ENCODE measurements around the gene PRKG1.
A peak's percentile ranks its signal among the peaks of the same experiment; 100 is the strongest.

PRKG1 gene

DNA sequence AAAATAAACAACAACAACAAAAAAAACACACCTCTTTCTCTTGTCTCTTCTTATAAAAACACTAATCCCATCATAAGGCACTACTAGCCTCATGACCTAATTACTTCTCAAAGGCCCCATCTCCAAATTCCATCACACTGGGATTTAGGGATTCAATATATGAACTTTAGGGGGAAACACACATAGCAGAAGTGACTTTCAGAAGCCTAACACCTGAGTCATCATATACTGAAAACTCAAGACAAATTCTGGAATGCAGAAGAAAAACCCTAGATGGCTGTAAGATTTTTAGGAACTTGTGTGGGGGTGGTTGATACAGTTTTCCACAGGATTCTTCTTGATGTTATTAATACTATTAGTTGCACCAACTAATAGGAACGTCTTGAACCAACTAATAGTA, 658.8 kb downstream of the PRKG1 start:
- Histone ChIP-seq H3K9me3 (ENCODE audit: insufficient read depth, low read length, severe bottlenecking) (no peaks in the 10 kb centered on the region), H3K36me3 (ENCODE audit: insufficient read depth, low read length) (no peaks in the 10 kb centered on the region), H3K27ac (ENCODE audit: low read length) (no peak overlapping the region), H4K20me1 (ENCODE audit: insufficient read depth, low read length) (no peaks in the 10 kb centered on the region), H3K4me1 (ENCODE audit: insufficient read depth, low read length) (no peaks in the 10 kb centered on the region), H3K27me3 (ENCODE audit: insufficient read depth, low read length, poor library complexity) (no peaks in the 10 kb centered on the region), H3K4me2 (ENCODE audit: insufficient read depth, low read length) (no peak overlapping the region), H3K9ac (ENCODE audit: low read depth, low read length) (no peak overlapping the region), H3K4me3 (ENCODE audit: low read depth in 1 of 2, low read length in 2 of 2) (no peak overlapping the region), H2AFZ (ENCODE audit: low read depth, low read length) (no peak overlapping the region), H3K79me2 (ENCODE audit: insufficient read depth, low read length) (no peaks in the 10 kb centered on the region)
- DNase-seq (no peak), ATAC-seq (ENCODE audit: insufficient read depth, low read depth) (no peak)
- TF ChIP-seq EZH2 (IDR thresholded peaks at IDR 0.05; ENCODE audit: borderline replicate concordance, low read depth, low read length, severe bottlenecking) (no peak), CTCF (IDR thresholded peaks at IDR 0.05; ENCODE audit: borderline replicate concordance, extremely low read depth, low read length, poor library complexity, severe bottlenecking) (no peak)

GRCh38 chr10:51743146-51743545, 668.9 kb downstream of the PRKG1 start:
- no peaks in the 10 kb centered on the region for H3K27me3 ChIP-seq (ENCODE audit: insufficient read depth, low read length, poor library complexity)
- no peaks in the 10 kb centered on the region for H3K36me3 ChIP-seq (ENCODE audit: insufficient read depth, low read length)
- no peaks in the 10 kb centered on the region for H3K9me3 ChIP-seq (ENCODE audit: insufficient read depth, low read length, severe bottlenecking)
- TF ChIP-seq CTCF (IDR thresholded peaks at IDR 0.05; ENCODE audit: borderline replicate concordance, extremely low read depth, low read length, poor library complexity, severe bottlenecking) (no peak), EZH2 (IDR thresholded peaks at IDR 0.05; ENCODE audit: borderline replicate concordance, low read depth, low read length, severe bottlenecking) (no peak)
- no peaks in the 10 kb centered on the region for H3K4me1 ChIP-seq (ENCODE audit: insufficient read depth, low read length)
- no peak overlapping the region for H3K27ac ChIP-seq (ENCODE audit: low read length)
- H3K4me3 ChIP-seq (ENCODE audit: low read depth in 1 of 2, low read length in 2 of 2): no peak overlapping the region
- ATAC-seq (ENCODE audit: insufficient read depth, low read depth): peak; percentile 92
- no peaks in the 10 kb centered on the region for H3K79me2 ChIP-seq (ENCODE audit: insufficient read depth, low read length)
- H3K4me2 ChIP-seq (ENCODE audit: insufficient read depth, low read length): no peak overlapping the region
- H3K9ac ChIP-seq (ENCODE audit: low read depth, low read length): no peak overlapping the region
- H4K20me1 ChIP-seq (ENCODE audit: insufficient read depth, low read length): no peaks in the 10 kb centered on the region
- no peak overlapping the region for H2AFZ ChIP-seq (ENCODE audit: low read depth, low read length)
- DNase-seq: peak; percentile 47

DNA sequence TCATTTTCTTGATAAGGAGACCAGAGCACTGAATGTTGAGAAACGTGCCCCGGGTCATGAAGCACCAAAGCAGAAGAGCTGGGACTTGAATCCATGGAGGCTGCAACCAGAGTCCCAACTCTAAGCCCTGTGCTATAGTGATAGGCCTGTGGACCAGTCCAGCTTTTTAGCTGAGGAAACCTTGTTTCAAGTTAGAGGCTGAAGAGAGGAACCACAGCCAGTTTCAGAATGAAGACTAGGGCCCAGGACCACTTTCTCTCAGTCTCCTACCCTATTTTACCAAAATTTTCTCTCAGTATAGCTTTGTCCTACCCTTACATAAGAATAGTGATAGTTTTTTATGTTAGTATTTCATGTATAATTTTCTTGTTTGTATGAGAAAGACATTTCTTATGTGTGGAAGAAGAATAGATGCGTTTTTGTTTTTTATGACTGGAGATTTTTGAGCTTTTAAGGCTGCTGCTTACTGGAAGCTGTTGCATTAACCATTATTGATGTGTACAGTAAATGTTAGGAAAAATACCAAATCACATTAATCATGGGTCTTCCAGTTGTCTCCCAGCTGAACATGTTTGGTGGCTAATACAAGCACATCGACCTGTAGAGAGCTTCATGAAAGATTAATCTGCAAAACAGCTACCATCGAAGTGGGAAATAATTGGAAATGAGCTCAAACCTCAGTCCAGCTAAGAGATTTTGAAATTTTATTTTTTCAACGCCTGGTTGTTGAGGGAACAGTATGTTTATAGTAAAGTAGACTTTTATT, 670.1 kb downstream of the PRKG1 start:
- Histone ChIP-seq H3K79me2 (ENCODE audit: insufficient read depth, low read length) (no peaks in the 10 kb centered on the region), H4K20me1 (ENCODE audit: insufficient read depth, low read length) (no peaks in the 10 kb centered on the region), H3K36me3 (ENCODE audit: insufficient read depth, low read length) (no peaks in the 10 kb centered on the region), H3K27ac (ENCODE audit: low read length) (no peak overlapping the region), H3K27me3 (ENCODE audit: insufficient read depth, low read length, poor library complexity) (no peaks in the 10 kb centered on the region), H3K9me3 (ENCODE audit: insufficient read depth, low read length, severe bottlenecking) (no peaks in the 10 kb centered on the region), H3K4me1 (ENCODE audit: insufficient read depth, low read length) (no peaks in the 10 kb centered on the region), H3K4me3 (ENCODE audit: low read depth in 1 of 2, low read length in 2 of 2) (no peak overlapping the region), H2AFZ (ENCODE audit: low read depth, low read length) (no peak overlapping the region), H3K4me2 (ENCODE audit: insufficient read depth, low read length) (no peak overlapping the region), H3K9ac (ENCODE audit: low read depth, low read length) (no peak overlapping the region)
- TF ChIP-seq CTCF (IDR thresholded peaks at IDR 0.05; ENCODE audit: borderline replicate concordance, extremely low read depth, low read length, poor library complexity, severe bottlenecking) (no peak), EZH2 (IDR thresholded peaks at IDR 0.05; ENCODE audit: borderline replicate concordance, low read depth, low read length, severe bottlenecking) (no peak)
- DNase-seq (no peak), ATAC-seq (ENCODE audit: insufficient read depth, low read depth) (no peak)
